Glutamatergic neuron (in vitro differentiated cells): Measurements from ENCODE around the gene VWC2L. TPM values are rescaled to one million over a fixed set of nuclear protein-coding genes. Genes with fewer than 3 reads are reported as not detected.

Source experiments
- DNase-seq: peaks from one replicate; pipeline ENCODE4 v3.0.0; 2022
- H3K27ac Mint-ChIP-seq: one replicate; pipeline ENCODE4 v1.8.0; 2020; ENCODE audit warnings: mild to moderate bottlenecking, mixed read lengths, inconsistent platforms; ENCODE audit not compliant: unreplicated experiment
- H3K27me3 Mint-ChIP-seq: one replicate; pipeline ENCODE4 v1.8.0; 2020; ENCODE audit warnings: mild to moderate bottlenecking, moderate library complexity, mixed read lengths, inconsistent platforms; ENCODE audit not compliant: unreplicated experiment
- H3K36me3 Mint-ChIP-seq: one replicate; pipeline ENCODE4 v1.8.0; 2020; ENCODE audit warnings: mild to moderate bottlenecking, mixed read lengths, inconsistent platforms; ENCODE audit not compliant: unreplicated experiment
- H3K4me1 Mint-ChIP-seq: one replicate; pipeline ENCODE4 v1.8.0; 2020; ENCODE audit warnings: mild to moderate bottlenecking, low read depth, mixed read lengths, inconsistent platforms; ENCODE audit not compliant: unreplicated experiment
- H3K4me3 Mint-ChIP-seq: one replicate; pipeline ENCODE4 v1.8.0; 2020; ENCODE audit warnings: mild to moderate bottlenecking, mixed read lengths, inconsistent platforms; ENCODE audit not compliant: unreplicated experiment
- H3K9me3 Mint-ChIP-seq: one replicate; pipeline ENCODE4 v1.8.0; 2020; ENCODE audit warnings: mild to moderate bottlenecking, moderate library complexity, mixed read lengths, inconsistent platforms; ENCODE audit not compliant: unreplicated experiment
- total RNA-seq: library from RNA; stranded (reverse); fragmentation: NEBNext Ultra II Directional; extraction: Animal tissue kit (Norgen Biotek cat#: 25700); gene quantifications from one replicate; pipeline ENCODE4 v1.2.1, GENCODE V29; 2021; ENCODE audit not compliant: unreplicated experiment
- TF ChIP-seq, protein P1 (sequence below): fragments of 200-600 bp; sonication (generic); IDR thresholded peaks from one replicate; pipeline ENCODE4 v1.5.0; 2021; ENCODE audit not compliant: partially characterized antibody, unreplicated experiment

The VWC2L gene
- total RNA-seq, 1 donor from 2014 or later = 0.15 TPM

DNA sequence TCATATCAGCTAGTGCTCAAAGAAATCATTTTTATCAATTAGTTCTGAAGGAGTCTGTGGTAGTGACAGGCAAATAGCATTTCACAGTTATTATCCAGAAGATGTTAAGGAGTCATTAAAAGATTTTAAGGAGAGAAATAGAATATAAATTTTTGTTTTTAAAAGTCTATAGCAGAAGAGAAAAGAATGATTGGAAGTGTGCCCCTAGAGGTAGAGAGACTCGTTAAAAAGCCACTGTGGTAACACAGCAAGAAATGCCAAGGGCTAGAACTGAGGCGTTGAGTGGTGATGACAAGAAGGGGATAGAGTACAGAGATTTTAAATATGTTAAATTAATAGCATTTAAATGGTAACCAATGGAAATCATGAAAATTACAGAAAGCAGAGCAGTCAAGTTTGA lies 78.3 kb downstream of the VWC2L start:
- peaks cover 3% of the 10 kb centered on the region for H3K9me3 Mint-ChIP-seq
- DNase-seq = no peak
- H3K36me3 Mint-ChIP-seq = no peaks in the 10 kb centered on the region
- TF ChIP-seq, protein P1, sequence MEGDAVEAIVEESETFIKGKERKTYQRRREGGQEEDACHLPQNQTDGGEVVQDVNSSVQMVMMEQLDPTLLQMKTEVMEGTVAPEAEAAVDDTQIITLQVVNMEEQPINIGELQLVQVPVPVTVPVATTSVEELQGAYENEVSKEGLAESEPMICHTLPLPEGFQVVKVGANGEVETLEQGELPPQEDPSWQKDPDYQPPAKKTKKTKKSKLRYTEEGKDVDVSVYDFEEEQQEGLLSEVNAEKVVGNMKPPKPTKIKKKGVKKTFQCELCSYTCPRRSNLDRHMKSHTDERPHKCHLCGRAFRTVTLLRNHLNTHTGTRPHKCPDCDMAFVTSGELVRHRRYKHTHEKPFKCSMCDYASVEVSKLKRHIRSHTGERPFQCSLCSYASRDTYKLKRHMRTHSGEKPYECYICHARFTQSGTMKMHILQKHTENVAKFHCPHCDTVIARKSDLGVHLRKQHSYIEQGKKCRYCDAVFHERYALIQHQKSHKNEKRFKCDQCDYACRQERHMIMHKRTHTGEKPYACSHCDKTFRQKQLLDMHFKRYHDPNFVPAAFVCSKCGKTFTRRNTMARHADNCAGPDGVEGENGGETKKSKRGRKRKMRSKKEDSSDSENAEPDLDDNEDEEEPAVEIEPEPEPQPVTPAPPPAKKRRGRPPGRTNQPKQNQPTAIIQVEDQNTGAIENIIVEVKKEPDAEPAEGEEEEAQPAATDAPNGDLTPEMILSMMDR = peak; percentile 11
- no peaks in the 10 kb centered on the region for H3K27me3 Mint-ChIP-seq
- no peak overlapping the region for H3K27ac Mint-ChIP-seq
- H3K4me3 Mint-ChIP-seq = no peak overlapping the region
- peaks cover 16% of the 10 kb centered on the region for H3K4me1 Mint-ChIP-seq

DNA sequence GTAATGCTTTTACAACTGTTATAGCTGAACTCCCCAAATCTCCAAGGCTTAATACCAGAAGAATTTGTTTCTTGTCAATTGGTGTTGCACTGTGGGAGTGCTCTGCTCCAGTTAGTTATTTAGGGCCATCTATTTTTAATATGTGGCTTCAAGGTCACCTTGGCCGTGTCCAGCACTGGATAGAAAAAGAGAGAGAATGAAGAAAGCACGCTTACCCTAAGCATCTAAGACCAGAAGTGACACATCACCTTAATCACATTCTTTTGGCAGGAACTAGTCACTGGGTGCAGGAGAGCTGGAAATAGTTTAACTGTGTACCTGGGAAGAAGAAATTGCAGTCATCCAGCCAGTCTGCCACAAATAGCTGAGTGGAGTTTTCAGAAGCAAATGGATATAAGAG lies 78.8 kb downstream of the VWC2L start:
- no peaks in the 10 kb centered on the region for H3K27me3 Mint-ChIP-seq
- H3K27ac Mint-ChIP-seq = no peak overlapping the region
- no peaks in the 10 kb centered on the region for H3K36me3 Mint-ChIP-seq
- H3K4me3 Mint-ChIP-seq = no peak overlapping the region
- H3K4me1 Mint-ChIP-seq = peaks cover 13% of the 10 kb centered on the region
- DNase-seq = no peak
- H3K9me3 Mint-ChIP-seq = peaks cover 3% of the 10 kb centered on the region
- TF ChIP-seq, protein P1 = no peak

DNA sequence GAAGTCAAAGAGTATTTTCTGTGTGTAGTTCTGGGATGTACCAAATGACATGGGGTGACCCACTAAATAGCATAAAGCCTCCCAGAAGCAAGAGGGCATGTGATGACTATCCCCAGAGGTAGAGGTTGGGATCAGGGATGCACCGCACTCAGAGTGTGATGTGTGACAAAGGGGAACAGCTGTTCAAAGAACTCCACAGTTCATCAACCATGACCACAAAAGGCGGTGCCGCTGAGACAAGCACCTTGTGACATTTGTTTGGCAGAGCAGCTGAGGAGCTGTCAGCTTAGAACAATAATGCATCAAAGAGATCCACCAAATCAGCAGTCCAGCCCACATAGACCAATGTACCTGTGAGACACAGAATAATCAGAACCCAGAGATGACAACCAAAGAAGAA lies 81.3 kb downstream of the VWC2L start:
- Mint-ChIP-seq H3K27ac (peak overlapping the region; percentile 82), H3K4me1 (peaks cover 12% of the 10 kb centered on the region)
- TF ChIP-seq, protein P1 = no peak

DNA sequence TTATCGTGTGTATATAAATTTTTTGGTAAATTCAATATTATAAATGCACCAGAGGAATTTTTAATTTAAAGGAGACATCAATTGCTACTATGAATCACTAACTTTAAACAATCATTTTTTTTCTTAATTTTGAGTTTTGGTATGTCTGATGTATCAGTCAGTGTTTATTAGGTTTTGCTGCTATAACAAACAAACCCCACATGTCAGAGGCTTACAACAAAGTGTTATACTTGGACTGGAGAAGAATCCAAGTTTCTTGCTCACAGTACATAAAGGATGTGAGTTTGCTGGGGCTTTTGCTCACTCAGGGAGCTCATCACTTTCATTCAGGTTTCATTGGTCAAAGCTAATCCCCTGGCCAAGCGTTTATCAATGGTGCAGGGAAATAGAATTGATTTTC lies 81.8 kb downstream of the VWC2L start:
- H3K4me3 Mint-ChIP-seq = no peak overlapping the region
- H3K4me1 Mint-ChIP-seq = peaks cover 8% of the 10 kb centered on the region
- no peaks in the 10 kb centered on the region for H3K36me3 Mint-ChIP-seq
- DNase-seq = no peak
- TF ChIP-seq, protein P1 = no peak
- H3K9me3 Mint-ChIP-seq = peaks cover 3% of the 10 kb centered on the region
- H3K27ac Mint-ChIP-seq = peak overlapping the region; percentile 82
- H3K27me3 Mint-ChIP-seq = no peaks in the 10 kb centered on the region

More for the DNA sequence above, 81.3 kb downstream of the VWC2L start:
- Mint-ChIP-seq H3K9me3 (peaks cover 3% of the 10 kb centered on the region), H3K36me3 (no peaks in the 10 kb centered on the region), H3K4me3 (no peak overlapping the region), H3K27me3 (no peaks in the 10 kb centered on the region)
- DNase-seq = no peak

DNA sequence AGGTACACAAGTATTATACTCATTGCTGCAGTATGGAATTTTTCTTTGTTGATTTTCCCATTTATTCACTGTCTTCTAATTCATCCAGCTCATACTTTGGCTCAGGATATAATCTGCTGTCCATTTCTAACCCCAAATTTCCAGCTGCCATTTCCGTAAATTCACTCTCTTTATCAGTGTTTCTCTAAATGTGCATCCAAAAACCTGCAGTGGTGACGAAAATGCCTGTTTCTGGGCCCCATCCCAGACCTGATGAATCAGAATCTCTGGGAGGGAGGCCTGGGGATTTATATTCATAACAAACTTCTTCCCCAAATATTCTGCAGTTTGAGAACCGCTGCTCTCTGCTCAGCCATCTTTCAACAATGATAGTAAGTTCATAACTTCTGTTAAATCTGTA lies 86.6 kb downstream of the VWC2L start:
- Mint-ChIP-seq H3K4me1 (no peaks in the 10 kb centered on the region), H3K27ac (no peak overlapping the region), H3K27me3 (no peaks in the 10 kb centered on the region), H3K4me3 (no peak overlapping the region), H3K9me3 (no peaks in the 10 kb centered on the region), H3K36me3 (no peaks in the 10 kb centered on the region)
- DNase-seq = no peak
- TF ChIP-seq, protein P1 = no peak
